HepG2 (cell line): Measurements from ENCODE around the gene CHMP6. TPM values are rescaled to one million over a fixed set of nuclear protein-coding genes. Genes with fewer than 3 reads are reported as not detected.

ENCODE experiments used
- ATRX ChIP-seq: sonication (generic); formaldehyde crosslinking; IDR thresholded peaks from 2 replicates; pipeline ENCODE4 v1.4.0; 2020; ENCODE audit warnings: missing genetic modification reagents, borderline replicate concordance
- BCL6 ChIP-seq: IDR thresholded peaks from 2 replicates; pipeline ENCODE4 v1.6.1; 2016; ENCODE audit warnings: missing genetic modification reagents, missing compliant biosample characterization
- BHLHE40 ChIP-seq: IDR thresholded peaks from 2 replicates; pipeline ENCODE4 v1.6.1; 2011; ENCODE audit warnings: low read length, improper control_type of control experiment
- CCAR2 ChIP-seq: fragments of 200-400 bp; formaldehyde crosslinking; optimal IDR thresholded peaks from 2 replicates; pipeline ENCODE3; 2018; ENCODE audit warnings: low read depth, mild to moderate bottlenecking, low read length, moderate library complexity
- HNRNPL ChIP-seq: fragments of 200-400 bp; formaldehyde crosslinking; IDR thresholded peaks from 2 replicates; pipeline ENCODE4 v1.6.1; 2017; ENCODE audit warnings: mild to moderate bottlenecking, low read depth, low read length
- KDM2A ChIP-seq: sonication (generic); formaldehyde crosslinking; IDR thresholded peaks from 2 replicates; pipeline ENCODE4 v1.4.0; 2020; ENCODE audit warnings: low read depth, missing genetic modification reagents, borderline replicate concordance
- NRL ChIP-seq: sonication (generic); formaldehyde crosslinking; IDR thresholded peaks from 2 replicates; pipeline ENCODE4 v1.5.0; 2020; ENCODE audit warnings: missing genetic modification reagents, mild to moderate bottlenecking, moderate library complexity, borderline replicate concordance
- PRDM15 ChIP-seq: sonication (generic); formaldehyde crosslinking; IDR thresholded peaks from 2 replicates; pipeline ENCODE4 v1.4.0; 2020; ENCODE audit warnings: missing genetic modification reagents
- SAP130 ChIP-seq: IDR thresholded peaks from 2 replicates; pipeline ENCODE4 v1.6.1; 2016; ENCODE audit warnings: low read depth
- SP1 ChIP-seq, 2 experiments: fragments of 450-650 bp in 1 of 2; sonication (generic) in 1 of 2; formaldehyde crosslinking in 1 of 2; IDR thresholded peaks; 2 replicates each; pipeline versions ENCODE4 v1.4.0 to v1.6.1; 2016 to 2020; ENCODE audit warnings: missing genetic modification reagents in 1 of 2
- TSC22D2 ChIP-seq: sonication (generic); formaldehyde crosslinking; IDR thresholded peaks from 2 replicates; pipeline ENCODE4 v1.5.1; 2020; ENCODE audit warnings: missing genetic modification reagents, mild to moderate bottlenecking, borderline replicate concordance
- ZBTB33 ChIP-seq: sonication (generic); formaldehyde crosslinking; IDR thresholded peaks from 2 replicates; pipeline ENCODE4 v1.4.0; 2020; ENCODE audit warnings: missing genetic modification reagents
- ZBTB44 ChIP-seq: sonication (generic); formaldehyde crosslinking; IDR thresholded peaks from 2 replicates; pipeline ENCODE4 v1.4.0; 2020; ENCODE audit warnings: missing genetic modification reagents
- ZBTB7B ChIP-seq: sonication (generic); formaldehyde crosslinking; IDR thresholded peaks from 2 replicates; pipeline ENCODE4 v1.4.0; 2020; ENCODE audit warnings: missing genetic modification reagents
- ZNF12 ChIP-seq: sonication (generic); formaldehyde crosslinking; IDR thresholded peaks from 2 replicates; pipeline ENCODE4 v1.5.0; 2020; ENCODE audit warnings: missing genetic modification reagents
- ZNF124 ChIP-seq: sonication (generic); formaldehyde crosslinking; IDR thresholded peaks from 2 replicates; pipeline ENCODE4 v1.4.0; 2020; ENCODE audit warnings: missing genetic modification reagents
- ZNF331 ChIP-seq: sonication (generic); formaldehyde crosslinking; IDR thresholded peaks from 2 replicates; pipeline ENCODE4 v1.4.0; 2020; ENCODE audit warnings: missing genetic modification reagents
- ZNF691 ChIP-seq: sonication (generic); formaldehyde crosslinking; IDR thresholded peaks from 2 replicates; pipeline ENCODE4 v1.4.0; 2020; ENCODE audit warnings: missing genetic modification reagents, low read depth, mild to moderate bottlenecking, borderline replicate concordance
- polyA plus RNA-seq, 8 experiments: library from polyadenylated mRNA; depleted of rRNA in 3 of 8; stranded (reverse) in 7 of 8; unstranded in 1 of 8; fragments of >200 nt; fragmentation: Illumina TruSeq in 4 of 8; extraction: Trizol in 4 of 8; gene quantifications; 2 replicates each; pipeline versions ENCODE4 v1.2.1 to v1.2.3, GENCODE V29; 2011 to 2016; ENCODE audit warnings: low read depth in 4 of 8, missing spikeins in 1 of 8, mixed read lengths in 1 of 8; ENCODE audit not compliant: insufficient read depth in 1 of 8
- total RNA-seq, 5 experiments: library from RNA; depleted of rRNA; stranded (reverse); fragments of >200 nt; fragmentation: Illumina TruSeq; extraction: Trizol; gene quantifications; 2 replicates each; pipeline ENCODE4 v1.2.3, GENCODE V29; 2016; ENCODE audit warnings: low read depth in 1 of 5

The CHMP6 gene
- total and polyA plus RNA-seq, 2 of the 13 experiments (the other 11 are each of a cell fraction or from before 2014, with no cell fraction given): 11.1 to 24.2 TPM

GRCh38 chr17:81037026-81037797 lies 45.6 kb downstream of the CHMP6 start (continued):
- TF ChIP-seq PRDM15 (CRISPR knock-in tag) (no peak), ZBTB7B (CRISPR knock-in tag) (peak; percentile 25; the same call in 1 of the 2 replicates), NRL (CRISPR knock-in tag) (0 out of 2 replicates have a peak, but pooled peaks have one; percentile 22), ZBTB44 (no peak), ATRX (CRISPR knock-in tag) (no peak), ZBTB33 (CRISPR knock-in tag) (peak; percentile 99), HNRNPL (peak; percentile 86; the same call in 1 of the 2 replicates), BHLHE40 (peak; percentile 65; the same call in 1 of the 2 replicates), TSC22D2 (CRISPR knock-in tag) (no peak), CCAR2 (no peak), ZNF331 (CRISPR knock-in tag) (peak; percentile 72), KDM2A (CRISPR knock-in tag) (peak; percentile 43; the same call in 1 of the 2 replicates), ZNF12 (no peak), BCL6 (CRISPR knock-in tag) (0 out of 2 replicates have a peak, but pooled peaks have one; percentile 16), ZNF691 (CRISPR knock-in tag) (peak; percentile 40; the same call in 1 of the 2 replicates), ZNF124 (CRISPR knock-in tag) (no peak), SAP130 (CRISPR knock-in tag) (peak; percentile 31; the same call in 1 of the 2 replicates), SP1 (IDR thresholded peaks at IDR 0.05) (no peak), SP1 (CRISPR knock-in tag; IDR thresholded peaks at IDR 0.05) (no peak)
